Amniotic epithelial cell (primary cell): Measurements from ENCODE around the gene EPN2.

Source experiments
- DNase-seq: peaks from one replicate; pipeline ENCODE4 v3.0.0-alpha.2; 2010; ENCODE audit warnings: low read depth

Gene EPN2

GRCh38 chr17:19239544-19239943 is 2.4 kb downstream of the EPN2 start:
- peak; percentile 43 for DNase-seq

- no peak for DNase-seq
Observed at GRCh38 chr17:19242323-19242722, 5.2 kb downstream of the EPN2 start.

GRCh38 chr17:19242926-19243325 is 5.8 kb downstream of the EPN2 start:
- no peak for DNase-seq

GRCh38 chr17:19243838-19244237 is 6.7 kb downstream of the EPN2 start:
- no peak for DNase-seq

GRCh38 chr17:19244357-19244756 is 7.2 kb downstream of the EPN2 start:
- DNase-seq = no peak

- no peak for DNase-seq
Observed at GRCh38 chr17:19244781-19245180, 7.6 kb downstream of the EPN2 start.

- no peak for DNase-seq
Observed at GRCh38 chr17:19247473-19247872, 10.3 kb downstream of the EPN2 start.

GRCh38 chr17:19248151-19248927 is 11.2 kb downstream of the EPN2 start:
- DNase-seq = no peak

- peak; percentile 91 for DNase-seq
Observed at GRCh38 chr17:19248928-19249574, 11.9 kb downstream of the EPN2 start.

GRCh38 chr17:19249681-19250080 is 12.5 kb downstream of the EPN2 start:
- DNase-seq = no peak

GRCh38 chr17:19250421-19251173 is 13.4 kb downstream of the EPN2 start:
- no peak for DNase-seq

GRCh38 chr17:19253112-19253511 is 15.9 kb downstream of the EPN2 start:
- DNase-seq = no peak

GRCh38 chr17:19254651-19255050 is 17.5 kb downstream of the EPN2 start:
- DNase-seq = no peak

- DNase-seq = no peak
Observed at GRCh38 chr17:19255279-19255678, 18.1 kb downstream of the EPN2 start.

GRCh38 chr17:19258371-19258770 is 21.2 kb downstream of the EPN2 start:
- DNase-seq = no peak

GRCh38 chr17:19260958-19261357 is 23.8 kb downstream of the EPN2 start:
- DNase-seq = no peak

GRCh38 chr17:19261426-19261825 is 24.3 kb downstream of the EPN2 start:
- DNase-seq = no peak

- DNase-seq = peak; percentile 83
Observed at GRCh38 chr17:19262650-19263631, 25.8 kb downstream of the EPN2 start.

- peak; percentile 88 for DNase-seq
Observed at GRCh38 chr17:19263641-19264051, 26.5 kb downstream of the EPN2 start.

GRCh38 chr17:19264268-19264667 is 27.1 kb downstream of the EPN2 start:
- DNase-seq = no peak

- no peak for DNase-seq
Observed at GRCh38 chr17:19264681-19265080, 27.5 kb downstream of the EPN2 start.

GRCh38 chr17:19265755-19266154 is 28.6 kb downstream of the EPN2 start:
- no peak for DNase-seq
